ENCODE results near the gene ACO2.

DNA sequence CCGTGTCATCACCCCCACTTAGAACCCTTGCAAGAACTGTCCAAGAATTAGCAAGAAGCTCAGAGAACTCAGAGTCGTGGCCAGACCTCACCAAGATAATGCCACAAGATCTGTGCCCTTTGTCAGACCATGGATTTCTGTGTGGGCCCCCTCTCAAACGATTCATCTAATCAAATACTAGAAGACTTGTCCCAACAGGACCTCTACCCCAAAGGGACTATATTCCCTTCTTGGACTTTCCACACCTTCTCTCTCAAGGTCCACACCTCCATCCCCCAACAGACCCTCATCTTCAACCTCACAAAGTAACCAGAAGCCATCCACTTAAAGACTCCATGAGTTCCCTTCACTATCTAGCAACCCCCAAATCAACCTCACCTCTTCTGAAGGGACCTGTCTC is 72.6 kb downstream of the ACO2 start:
- TF ChIP-seq, protein P1, sequence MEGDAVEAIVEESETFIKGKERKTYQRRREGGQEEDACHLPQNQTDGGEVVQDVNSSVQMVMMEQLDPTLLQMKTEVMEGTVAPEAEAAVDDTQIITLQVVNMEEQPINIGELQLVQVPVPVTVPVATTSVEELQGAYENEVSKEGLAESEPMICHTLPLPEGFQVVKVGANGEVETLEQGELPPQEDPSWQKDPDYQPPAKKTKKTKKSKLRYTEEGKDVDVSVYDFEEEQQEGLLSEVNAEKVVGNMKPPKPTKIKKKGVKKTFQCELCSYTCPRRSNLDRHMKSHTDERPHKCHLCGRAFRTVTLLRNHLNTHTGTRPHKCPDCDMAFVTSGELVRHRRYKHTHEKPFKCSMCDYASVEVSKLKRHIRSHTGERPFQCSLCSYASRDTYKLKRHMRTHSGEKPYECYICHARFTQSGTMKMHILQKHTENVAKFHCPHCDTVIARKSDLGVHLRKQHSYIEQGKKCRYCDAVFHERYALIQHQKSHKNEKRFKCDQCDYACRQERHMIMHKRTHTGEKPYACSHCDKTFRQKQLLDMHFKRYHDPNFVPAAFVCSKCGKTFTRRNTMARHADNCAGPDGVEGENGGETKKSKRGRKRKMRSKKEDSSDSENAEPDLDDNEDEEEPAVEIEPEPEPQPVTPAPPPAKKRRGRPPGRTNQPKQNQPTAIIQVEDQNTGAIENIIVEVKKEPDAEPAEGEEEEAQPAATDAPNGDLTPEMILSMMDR (conservative IDR thresholded peaks at IDR 0.05; ENCODE audit: low read depth, low read length), result no peak
- TF ChIP-seq EZH2 (IDR thresholded peaks at IDR 0.05; ENCODE audit: borderline replicate concordance, low read depth, low read length, poor library complexity, severe bottlenecking), result no peak
